HepG2 (cell line): ENCODE measurements around the gene BTRC. TPM values are rescaled to one million over a fixed set of nuclear protein-coding genes. Genes with fewer than 3 reads are reported as not detected.
A peak's percentile ranks its signal among the peaks of the same experiment; 100 is the strongest.
"Not testable (repeated sequence)": the region's sequence is repeated elsewhere in the genome, so short reads cannot be mapped to it uniquely, and the experiment has no call there.

Experiments used
- ATAC-seq: fragments of 200-7000 bp; cut with Tn5 transposase; 3 replicates; pipeline ENCODE4 v1.9.1; 2020; ENCODE audit warnings: mild to moderate bottlenecking, moderate library complexity
- BruUV-seq: library from RNA; stranded (reverse); fragments of 400-500 nt; replicated peaks from 2 replicates; lab custom pipeline; 2021; lab: Mats Ljungman, UMichigan
- CTCF ChIA-PET: fragments of 300-600 bp; formaldehyde crosslinking; extraction: SDS; loops from one replicate; lab custom pipeline; 2021; ENCODE audit warnings: low total read pairs, inconsistent platforms, low intra/inter-chr PET ratio; lab: Yijun Ruan, JAX
- POLR2A ChIA-PET: fragments of 350-600 bp; sonication (Branson Sonifier 250); formaldehyde crosslinking; loops from one replicate; lab custom pipeline; 2020; ENCODE audit warnings: antibody characterized with exemption, inconsistent platforms; lab: Yijun Ruan, JAX
- DNase-seq: peaks from one replicate; pipeline ENCODE4 v3.0.0-alpha.2; 2015; ENCODE audit warnings: low spot score
- FAIRE-seq: peaks from 3 replicates; lab custom pipeline; 2011; peaks lifted over from hg19 to GRCh38; lab: Jason Lieb, UNC
- H2AFZ ChIP-seq: one replicate; pipeline ENCODE4 v1.6.1; 2011; ENCODE audit warnings: low read length, inconsistent platforms
- H3K27ac ChIP-seq: fragments of 300-600 bp; 3 replicates; pipeline ENCODE4 v1.8.0; 2011; ENCODE audit warnings: mixed run types, mild to moderate bottlenecking, mixed read lengths, low read length, inconsistent platforms; ENCODE audit not compliant: insufficient read depth; ENCODE audit errors: extremely low read length
- H3K27me3 ChIP-seq, 2 experiments: fragments of 200-600 bp in 1 of 2; 2 replicates in 1 of 2; 3 replicates in 1 of 2; pipeline versions ENCODE4 v1.6.0 to v1.8.0; 2011; ENCODE audit warnings: low read length in 2 of 2, mild to moderate bottlenecking in 2 of 2, moderate library complexity in 2 of 2, inconsistent platforms in 1 of 2; ENCODE audit not compliant: insufficient read depth in 2 of 2, control insufficient read depth in 1 of 2
- H3K36me3 ChIP-seq, 2 experiments: fragments of 200-600 bp in 1 of 2; replicated peaks in 1 of 2; 2 replicates in 1 of 2; 3 replicates in 1 of 2; pipeline versions ENCODE4 v1.5.1 to v1.8.0; 2011; ENCODE audit warnings: low read length in 2 of 2, inconsistent platforms in 1 of 2; ENCODE audit not compliant: insufficient read depth in 2 of 2, control insufficient read depth in 1 of 2
- H3K4me1 ChIP-seq: 2 replicates; pipeline ENCODE4 v1.5.1; 2012; ENCODE audit warnings: low read length, inconsistent platforms; ENCODE audit not compliant: insufficient read depth
- H3K4me2 ChIP-seq: 2 replicates; pipeline ENCODE4 v1.6.0; 2011; ENCODE audit warnings: low read depth, low read length, inconsistent platforms
- H3K4me3 ChIP-seq, 3 experiments: fragments of 200-600 bp in 1 of 3; sonication (generic), shearing (Covaris generic) in 1 of 3; replicated peaks in 1 of 3; 2 replicates each; pipeline ENCODE4 v1.5.1; 2011 to 2016; ENCODE audit warnings: low read length in 3 of 3, inconsistent platforms in 2 of 3, low read depth in 2 of 3, mild to moderate bottlenecking in 2 of 3, control low read depth in 1 of 3, mixed read lengths in 1 of 3; ENCODE audit not compliant: insufficient read depth in 1 of 3
- H3K79me2 ChIP-seq: one replicate; pipeline ENCODE4 v1.6.1; 2011; ENCODE audit warnings: low read length, inconsistent platforms; ENCODE audit not compliant: insufficient read depth
- H3K9ac ChIP-seq: 2 replicates; pipeline ENCODE4 v1.6.0; 2011; ENCODE audit warnings: mild to moderate bottlenecking, low read depth, low read length, inconsistent platforms; ENCODE audit not compliant: insufficient read depth
- H3K9me3 ChIP-seq: 2 replicates; pipeline ENCODE4 v1.5.1; 2012; ENCODE audit warnings: mild to moderate bottlenecking, low read length
- H4K20me1 ChIP-seq: 2 replicates; pipeline ENCODE4 v1.6.0; 2011; ENCODE audit warnings: inconsistent platforms, mild to moderate bottlenecking, low read length, moderate library complexity; ENCODE audit not compliant: insufficient read depth
- HNRNPK ChIP-seq: fragments of 200-400 bp; formaldehyde crosslinking; IDR thresholded peaks from 2 replicates; pipeline ENCODE4 v1.6.1; 2018; ENCODE audit warnings: low read length, low read depth, moderate library complexity, mild to moderate bottlenecking; ENCODE audit not compliant: poor library complexity, severe bottlenecking
- RFX5 ChIP-seq: IDR thresholded peaks from 2 replicates; pipeline ENCODE4 v1.6.1; 2011; ENCODE audit warnings: low read depth, low read length, improper control_type of control experiment
- TCF7 ChIP-seq: sonication (generic); IDR thresholded peaks from 2 replicates; pipeline ENCODE4 v1.6.1; 2016; ENCODE audit warnings: antibody characterized with exemption, low read depth
- WGBS: methylation state at CpG from one replicate; pipeline ENCODE4 v1.1.6; 2017; ENCODE audit warnings: low lambda C conversion rate; 5-methylcytosine and 5-hydroxymethylcytosine counted together
- in situ Hi-C: cut with HindIII; loops from 2 replicates; pipeline ENCODE4 v1.10.0; 2017; ENCODE audit warnings: low pct_unique_long_range_greater_than_20kb; ENCODE audit not compliant: extremely low pct_ligation_motif_present
- intact Hi-C: fragments of 100-400 bp; cut with micrococcal nuclease; formaldehyde crosslinking; loops from one replicate; pipeline ENCODE4 v1.10.0; 2022; ENCODE audit not compliant: unreplicated experiment
- polyA plus RNA-seq, 8 experiments: library from polyadenylated mRNA; depleted of rRNA in 3 of 8; stranded (reverse) in 7 of 8; unstranded in 1 of 8; fragments of >200 nt; fragmentation: Illumina TruSeq in 4 of 8; extraction: Trizol in 4 of 8; gene quantifications; 2 replicates each; pipeline versions ENCODE4 v1.2.1 to v1.2.3, GENCODE V29; 2011 to 2016; ENCODE audit warnings: low read depth in 4 of 8, missing spikeins in 1 of 8, mixed read lengths in 1 of 8; ENCODE audit not compliant: insufficient read depth in 1 of 8
- total RNA-seq, 5 experiments: library from RNA; depleted of rRNA; stranded (reverse); fragments of >200 nt; fragmentation: Illumina TruSeq; extraction: Trizol; gene quantifications; 2 replicates each; pipeline ENCODE4 v1.2.3, GENCODE V29; 2016; ENCODE audit warnings: low read depth in 1 of 5
- TF ChIP-seq, protein P1 (sequence below): IDR thresholded peaks from 2 replicates; pipeline ENCODE4 v1.6.1; 2016; ENCODE audit warnings: missing genetic modification reagents, missing compliant biosample characterization
- TF ChIP-seq, protein P2 (sequence below): sonication (generic); formaldehyde crosslinking; conservative IDR thresholded peaks from 2 replicates; pipeline ENCODE4 v1.8.0; 2022; ENCODE audit warnings: mild to moderate bottlenecking, moderate library complexity, missing genetic modification reagents

BTRC gene
- total and polyA plus RNA-seq, 2 of the 13 experiments (the other 11 are each of a cell fraction or from before 2014, with no cell fraction given), result 12.0 to 14.4 TPM

DNA sequence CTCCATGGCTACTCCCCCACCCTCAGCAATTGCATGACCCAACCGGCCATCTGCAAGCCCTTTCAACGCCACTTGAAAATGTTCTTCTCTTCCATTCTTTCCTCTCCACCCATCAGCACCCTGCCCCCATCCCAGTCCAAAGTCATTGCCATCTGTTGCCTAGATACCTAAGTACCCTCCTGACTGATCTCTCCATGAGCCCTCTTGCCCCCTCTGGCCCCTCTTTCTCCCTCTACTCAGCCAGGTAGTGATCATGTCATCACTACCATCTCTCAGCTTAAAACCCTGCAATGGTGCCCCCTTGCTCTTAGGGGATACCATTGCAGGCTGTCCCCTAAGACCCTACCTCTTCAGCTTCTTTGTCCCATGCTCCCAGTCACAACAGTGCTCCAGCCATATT, 30.5 kb upstream of the BTRC start (continued):
- TF ChIP-seq, protein P1, sequence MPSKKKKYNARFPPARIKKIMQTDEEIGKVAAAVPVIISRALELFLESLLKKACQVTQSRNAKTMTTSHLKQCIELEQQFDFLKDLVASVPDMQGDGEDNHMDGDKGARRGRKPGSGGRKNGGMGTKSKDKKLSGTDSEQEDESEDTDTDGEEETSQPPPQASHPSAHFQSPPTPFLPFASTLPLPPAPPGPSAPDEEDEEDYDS (CRISPR knock-in tag), result no peak
- no peak for TF ChIP-seq TCF7

DNA sequence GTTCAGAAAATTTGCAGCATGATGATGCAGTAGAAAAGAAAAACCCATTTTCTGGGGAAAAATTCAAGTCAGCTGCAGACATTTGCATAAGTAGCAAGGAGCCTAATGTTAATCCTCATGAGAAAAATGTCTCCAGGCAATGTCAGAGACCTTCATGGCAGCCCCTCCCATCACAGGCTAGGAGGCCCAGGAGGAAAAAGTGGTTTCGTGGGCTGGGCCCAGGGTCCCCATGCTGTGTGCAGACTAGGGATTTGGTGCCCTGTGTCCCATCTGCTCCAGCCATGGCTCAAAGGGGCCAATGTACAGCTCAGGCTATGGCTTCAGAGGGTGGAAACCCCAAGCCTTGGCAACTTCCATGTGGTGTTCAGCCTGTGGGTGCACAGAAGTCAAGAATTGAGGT, 26.5 kb upstream of the BTRC start:
- H3K4me2 ChIP-seq, H3K36me3 ChIP-seq, H3K4me3 ChIP-seq, ATAC-seq, H2AFZ ChIP-seq, H4K20me1 ChIP-seq, H3K9me3 ChIP-seq, DNase-seq, POLR2A ChIA-PET, H3K27ac ChIP-seq, CTCF ChIA-PET, intact Hi-C loops, H3K79me2 ChIP-seq, H3K27me3 ChIP-seq, FAIRE-seq, BruUV-seq, in situ Hi-C loops, H3K9ac ChIP-seq: not testable (repeated sequence)
- H3K4me1 ChIP-seq, result peaks cover 25% of the 10 kb centered on the region
- 0% methylated on average over 1 of the region's 1 CpG for WGBS

DNA sequence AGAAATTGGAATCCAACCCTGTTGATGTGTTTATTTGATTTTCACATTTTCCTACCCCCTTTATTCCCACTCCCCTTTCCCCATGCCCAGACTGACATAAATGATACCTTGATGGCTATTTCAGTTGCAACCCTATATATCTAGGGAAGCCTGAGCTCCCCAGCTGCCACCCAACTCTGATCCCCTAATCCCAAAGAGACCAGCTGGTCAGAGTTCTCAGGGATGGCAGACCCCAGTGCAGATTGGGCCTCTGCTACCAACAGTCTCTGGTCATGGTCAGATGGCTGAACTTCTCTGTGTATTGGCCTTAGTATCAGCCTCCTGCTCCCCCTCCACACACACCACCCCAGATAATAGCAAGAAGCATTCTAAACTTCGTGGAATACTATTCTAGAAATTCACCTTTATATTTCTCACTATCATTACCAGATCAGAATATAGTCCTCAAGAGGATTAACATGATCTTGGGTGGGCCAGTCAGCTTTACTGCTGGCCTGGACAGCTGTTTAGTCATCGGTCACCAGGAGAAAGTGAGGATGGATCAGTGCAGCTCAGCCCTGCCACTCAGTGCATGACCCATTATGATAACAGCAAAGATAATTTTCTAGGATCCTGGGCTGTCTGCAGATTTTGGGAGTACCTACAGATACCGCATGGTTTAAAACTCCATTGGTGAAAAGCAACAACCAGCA, 24.5 kb upstream of the BTRC start:
- no peaks in the 10 kb centered on the region for H3K27me3 ChIP-seq
- no peak for FAIRE-seq
- no peaks in the 10 kb centered on the region for H3K79me2 ChIP-seq
- H3K4me3 ChIP-seq, result no peak overlapping the region
- H3K9me3 ChIP-seq, result no peaks in the 10 kb centered on the region; the same call in 1 of the 2 replicates
- no peak overlapping the region for H3K27ac ChIP-seq
- BruUV-seq, result no TSS peak
- no peak overlapping the region for H3K4me2 ChIP-seq
- H3K36me3 ChIP-seq, result no peaks in the 10 kb centered on the region
- no peaks in the 10 kb centered on the region for H4K20me1 ChIP-seq
- intact Hi-C loops (no loop called here), in situ Hi-C loops (no loop called here)
- no peak overlapping the region for H2AFZ ChIP-seq
- no peak overlapping the region for H3K9ac ChIP-seq
- no peak for ATAC-seq
- DNase-seq, result no peak
- peaks cover 32% of the 10 kb centered on the region for H3K4me1 ChIP-seq
- POLR2A ChIA-PET, result interaction anchor here (0.6 kb wide), 1 partner anchor 371 kb away, joined by 4 read pairs; no protein-coding TSS in a partner anchor
- peak; percentile 90 for TF ChIP-seq RFX5
- TF ChIP-seq HNRNPK, result peak; percentile 43
- TF ChIP-seq, protein P2, sequence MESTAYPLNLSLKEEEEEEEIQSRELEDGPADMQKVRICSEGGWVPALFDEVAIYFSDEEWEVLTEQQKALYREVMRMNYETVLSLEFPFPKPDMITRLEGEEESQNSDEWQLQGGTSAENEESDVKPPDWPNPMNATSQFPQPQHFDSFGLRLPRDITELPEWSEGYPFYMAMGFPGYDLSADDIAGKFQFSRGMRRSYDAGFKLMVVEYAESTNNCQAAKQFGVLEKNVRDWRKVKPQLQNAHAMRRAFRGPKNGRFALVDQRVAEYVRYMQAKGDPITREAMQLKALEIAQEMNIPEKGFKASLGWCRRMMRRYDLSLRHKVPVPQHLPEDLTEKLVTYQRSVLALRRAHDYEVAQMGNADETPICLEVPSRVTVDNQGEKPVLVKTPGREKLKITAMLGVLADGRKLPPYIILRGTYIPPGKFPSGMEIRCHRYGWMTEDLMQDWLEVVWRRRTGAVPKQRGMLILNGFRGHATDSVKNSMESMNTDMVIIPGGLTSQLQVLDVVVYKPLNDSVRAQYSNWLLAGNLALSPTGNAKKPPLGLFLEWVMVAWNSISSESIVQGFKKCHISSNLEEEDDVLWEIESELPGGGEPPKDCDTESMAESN (CRISPR knock-in tag), result no peak
- CTCF ChIA-PET, result no interaction called here
- WGBS, result 27% methylated on average over 3 of the region's 3 CpGs
